ENCODE data around the gene SPDYC. TPM values are rescaled to one million over a fixed set of nuclear protein-coding genes. Genes with fewer than 3 reads are reported as not detected.
"Not testable (repeated sequence)": the region's sequence is repeated elsewhere in the genome, so short reads cannot be mapped to it uniquely, and the experiment has no call there.

SPDYC gene
- total RNA-seq, 1 donor from 2014 or later: not detected

GRCh38 chr11:65163684-65164083 lies 6.3 kb upstream of the SPDYC start:
- no peak overlapping the region for H3K4me3 ChIP-seq (ENCODE audit: low read depth, low read length)
- DNase-seq (ENCODE audit: low read depth): no peak
- TF ChIP-seq CTCF (conservative IDR thresholded peaks at IDR 0.05; ENCODE audit: low read depth, low read length): no peak

- no peak for TF ChIP-seq CTCF (conservative IDR thresholded peaks at IDR 0.05; ENCODE audit: low read depth, low read length)
- H3K4me3 ChIP-seq (ENCODE audit: low read depth, low read length): peak overlapping the region; percentile 21
- DNase-seq (ENCODE audit: low read depth): no peak
Observed at GRCh38 chr11:65165410-65166317, 4.4 kb upstream of the SPDYC start.

GRCh38 chr11:65166893-65167292 lies 3.1 kb upstream of the SPDYC start:
- no peak for DNase-seq (ENCODE audit: low read depth)
- no peak for TF ChIP-seq CTCF (conservative IDR thresholded peaks at IDR 0.05; ENCODE audit: low read depth, low read length)

GRCh38 chr11:65167656-65168055 lies 2.4 kb upstream of the SPDYC start:
- no peak for TF ChIP-seq CTCF (conservative IDR thresholded peaks at IDR 0.05; ENCODE audit: low read depth, low read length)
- no peak for DNase-seq (ENCODE audit: low read depth)

More at GRCh38 chr11:65166893-65167292, 3.1 kb upstream of the SPDYC start:
- no peak overlapping the region for H3K4me3 ChIP-seq (ENCODE audit: low read depth, low read length)

GRCh38 chr11:65169164-65169641 lies 830 bp upstream of the SPDYC start:
- H3K4me3 ChIP-seq (ENCODE audit: low read depth, low read length): no peak overlapping the region
- no peak for DNase-seq (ENCODE audit: low read depth)
- no peak for TF ChIP-seq CTCF (conservative IDR thresholded peaks at IDR 0.05; ENCODE audit: low read depth, low read length)

More at GRCh38 chr11:65167656-65168055, 2.4 kb upstream of the SPDYC start:
- H3K4me3 ChIP-seq (ENCODE audit: low read depth, low read length): no peak overlapping the region

- TF ChIP-seq CTCF (conservative IDR thresholded peaks at IDR 0.05; ENCODE audit: low read depth, low read length): no peak
- H3K4me3 ChIP-seq (ENCODE audit: low read depth, low read length): no peak overlapping the region
- DNase-seq (ENCODE audit: low read depth): no peak
Observed at GRCh38 chr11:65172600-65172999, 2.6 kb downstream of the SPDYC start.

GRCh38 chr11:65174571-65175010 lies 4.6 kb downstream of the SPDYC start:
- not testable (repeated sequence) for H3K4me3 ChIP-seq (ENCODE audit: low read depth, low read length); DNase-seq (ENCODE audit: low read depth)
